ENCODE measurements around the gene MACROH2A1. TPM values are rescaled to one million over a fixed set of nuclear protein-coding genes. Genes with fewer than 3 reads are reported as not detected.
A peak's percentile ranks its signal among the peaks of the same experiment; 100 is the strongest.

The MACROH2A1 gene
- total and polyA plus RNA-seq, 9 of the 15 experiments (the other 6 are each of a cell fraction or from before 2014, with no cell fraction given): 44.9 to 289 (median 193) TPM

DNA sequence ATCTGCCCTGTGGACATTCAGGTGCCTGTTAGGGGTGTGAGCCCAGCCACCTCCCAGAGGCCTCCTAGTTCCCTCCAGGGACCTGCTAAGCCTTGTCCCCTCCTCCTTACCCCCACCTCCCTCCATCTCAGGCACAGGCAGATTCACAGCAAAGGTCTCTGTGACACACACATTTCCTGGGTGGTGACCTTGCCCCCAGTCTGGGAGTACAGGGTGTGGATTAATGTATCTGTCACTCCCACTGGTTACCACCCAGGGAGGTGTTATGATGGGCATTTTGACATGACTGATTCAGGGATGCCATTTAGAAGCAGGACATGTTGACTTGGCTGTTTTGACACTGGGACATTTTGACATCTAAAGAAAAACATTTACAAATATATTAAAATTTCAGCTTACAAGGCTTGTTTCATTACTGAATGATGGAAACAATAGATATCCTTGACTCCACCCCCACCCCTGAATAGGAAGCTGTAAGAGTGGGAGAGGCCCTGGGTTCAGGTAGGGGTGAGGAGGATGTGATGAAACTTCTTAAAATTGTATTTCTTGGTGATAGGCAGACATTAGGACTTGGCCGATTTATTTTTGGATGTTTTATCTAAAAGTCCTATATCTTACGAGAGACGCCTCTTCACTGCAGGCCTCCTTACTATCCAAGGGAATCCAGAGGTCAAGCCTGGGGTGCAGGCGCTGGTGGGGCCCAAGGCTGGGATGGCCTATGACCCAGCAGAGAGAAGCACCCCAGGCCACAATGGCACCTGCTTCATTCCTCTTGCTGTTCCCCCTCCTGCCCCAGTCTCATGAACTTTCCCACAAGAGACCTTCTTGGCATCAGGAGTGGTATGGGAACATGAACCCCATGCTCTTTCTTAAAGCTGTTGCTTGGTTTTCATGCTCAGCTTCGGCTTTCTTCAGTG is 101.9 kb downstream of the MACROH2A1 start (continued):
- peak; percentile 27; the same call in 1 of the 2 replicates for TF ChIP-seq EP300 (IDR thresholded peaks at IDR 0.05; ENCODE audit: low read length)
- TF ChIP-seq HOXB6 (CRISPR knock-in tag; IDR thresholded peaks at IDR 0.05; ENCODE audit: borderline replicate concordance): no peak
- TF ChIP-seq ZNF785 (CRISPR knock-in tag; IDR thresholded peaks at IDR 0.05): no peak
- TF ChIP-seq RB1 (IDR thresholded peaks at IDR 0.05; ENCODE audit: low read depth): no peak
- TF ChIP-seq ZNF408 (CRISPR knock-in tag; IDR thresholded peaks at IDR 0.05; ENCODE audit: low read depth): no peak
- TF ChIP-seq MAZ (CRISPR knock-in tag; conservative IDR thresholded peaks at IDR 0.05 in 1 of 2, IDR thresholded peaks at IDR 0.05 in 1 of 2): peak; percentile 14 to 70; a peak in 1 of 4 replicates
- TF ChIP-seq KDM1A (IDR thresholded peaks at IDR 0.05): peak in 1 of 2 experiments; percentile 40; a peak in 1 of 4 replicates
- peak in 1 of 2 experiments; percentile 42; a peak in 1 of 4 replicates for TF ChIP-seq RCOR1 (IDR thresholded peaks at IDR 0.05; ENCODE audit: borderline replicate concordance in 1 of 2, low read depth in 2 of 2, low read length in 2 of 2)
- TF ChIP-seq ADNP (tag; IDR thresholded peaks at IDR 0.05): no peak
- peak; percentile 21; the same call in 1 of the 2 replicates for TF ChIP-seq SMARCA4 (IDR thresholded peaks at IDR 0.05)
- TF ChIP-seq MAFK (IDR thresholded peaks at IDR 0.05; ENCODE audit: low read length): no peak
- no peak for TF ChIP-seq SRSF1 (IDR thresholded peaks at IDR 0.05; ENCODE audit: low read depth, low read length)
- TF ChIP-seq, protein P1, sequence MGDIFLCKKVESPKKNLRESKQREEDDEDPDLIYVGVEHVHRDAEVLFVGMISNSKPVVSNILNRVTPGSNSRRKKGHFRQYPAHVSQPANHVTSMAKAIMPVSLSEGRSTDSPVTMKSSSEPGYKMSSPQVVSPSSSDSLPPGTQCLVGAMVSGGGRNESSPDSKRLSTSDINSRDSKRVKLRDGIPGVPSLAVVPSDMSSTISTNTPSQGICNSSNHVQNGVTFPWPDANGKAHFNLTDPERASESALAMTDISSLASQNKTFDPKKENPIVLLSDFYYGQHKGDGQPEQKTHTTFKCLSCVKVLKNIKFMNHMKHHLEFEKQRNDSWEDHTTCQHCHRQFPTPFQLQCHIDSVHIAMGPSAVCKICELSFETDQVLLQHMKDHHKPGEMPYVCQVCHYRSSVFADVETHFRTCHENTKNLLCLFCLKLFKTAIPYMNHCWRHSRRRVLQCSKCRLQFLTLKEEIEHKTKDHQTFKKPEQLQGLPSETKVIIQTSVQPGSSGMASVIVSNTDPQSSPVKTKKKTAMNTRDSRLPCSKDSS (IDR thresholded peaks at IDR 0.05; ENCODE audit: low read depth, partially characterized antibody): no peak
- no peak for TF ChIP-seq KDM2B (CRISPR knock-in tag; IDR thresholded peaks at IDR 0.05)
- peak; percentile 30; the same call in 1 of the 2 replicates for TF ChIP-seq ESRRA (IDR thresholded peaks at IDR 0.05; ENCODE audit: borderline replicate concordance, low read depth)
- TF ChIP-seq BCL6 (CRISPR knock-in tag; IDR thresholded peaks at IDR 0.05): no peak
- TF ChIP-seq MYC (IDR thresholded peaks at IDR 0.05; ENCODE audit: low read depth, low read length): 0 out of 2 replicates have a peak, but pooled peaks have one; percentile 30
- no peak for TF ChIP-seq MYC (CRISPR knock-in tag; IDR thresholded peaks at IDR 0.05; ENCODE audit: borderline replicate concordance, low read depth)
- no peak for TF ChIP-seq ZNF551 (CRISPR knock-in tag; IDR thresholded peaks at IDR 0.05)
- TF ChIP-seq C11orf30 (IDR thresholded peaks at IDR 0.05; ENCODE audit: low read depth): peak; percentile 25; the same call in 1 of the 2 replicates
- TF ChIP-seq NCOA4 (IDR thresholded peaks at IDR 0.05; ENCODE audit: partially characterized antibody): no peak
- TF ChIP-seq MCM3 (IDR thresholded peaks at IDR 0.05): no peak
- peak; percentile 70; the same call in 1 of the 2 replicates for TF ChIP-seq ZBTB7A (IDR thresholded peaks at IDR 0.05; ENCODE audit: borderline replicate concordance, control insufficient read depth, low read depth, low read length)
- TF ChIP-seq ZNF175 (CRISPR knock-in tag; IDR thresholded peaks at IDR 0.05; ENCODE audit: low read depth): peak; percentile 72
- peak; percentile 27; the same call in 1 of the 2 replicates for TF ChIP-seq ZNF316 (IDR thresholded peaks at IDR 0.05)
- TF ChIP-seq TBP (optimal IDR thresholded peaks at IDR 0.05; ENCODE audit: low read depth, low read length): no peak
- TF ChIP-seq CXXC5 (CRISPR knock-in tag; IDR thresholded peaks at IDR 0.05): peak; percentile 41; the same call in 1 of the 2 replicates
- no peak for TF ChIP-seq MAFG (tag; conservative IDR thresholded peaks at IDR 0.05)
- TF ChIP-seq, protein P2, sequence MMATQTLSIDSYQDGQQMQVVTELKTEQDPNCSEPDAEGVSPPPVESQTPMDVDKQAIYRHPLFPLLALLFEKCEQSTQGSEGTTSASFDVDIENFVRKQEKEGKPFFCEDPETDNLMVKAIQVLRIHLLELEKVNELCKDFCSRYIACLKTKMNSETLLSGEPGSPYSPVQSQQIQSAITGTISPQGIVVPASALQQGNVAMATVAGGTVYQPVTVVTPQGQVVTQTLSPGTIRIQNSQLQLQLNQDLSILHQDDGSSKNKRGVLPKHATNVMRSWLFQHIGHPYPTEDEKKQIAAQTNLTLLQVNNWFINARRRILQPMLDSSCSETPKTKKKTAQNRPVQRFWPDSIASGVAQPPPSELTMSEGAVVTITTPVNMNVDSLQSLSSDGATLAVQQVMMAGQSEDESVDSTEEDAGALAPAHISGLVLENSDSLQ (IDR thresholded peaks at IDR 0.05): peak; percentile 88

Data from K562 (cell line).